HCT116 (cell line): Measurements from ENCODE around the gene ARID3A. TPM values are rescaled to one million over a fixed set of nuclear protein-coding genes. Genes with fewer than 3 reads are reported as not detected.

ENCODE experiments used
- ATAC-seq: fragments of 200-7000 bp; cut with Tn5 transposase; 2 replicates; pipeline ENCODE4 v1.9.1; 2020; ENCODE audit warnings: mild to moderate bottlenecking, moderate library complexity
- BruUV-seq: library from RNA; stranded (reverse); fragments of 400-500 nt; replicated peaks from 2 replicates; lab custom pipeline; 2021; lab: Mats Ljungman, UMichigan
- CTCF ChIA-PET: fragments of 300-600 bp; sonication (Branson Sonifier 250); formaldehyde crosslinking; loops from one replicate; lab custom pipeline; 2021; ENCODE audit warnings: antibody characterized with exemption; lab: Charles Lee
- POLR2A ChIA-PET: fragments of 300-600, 350-600 bp; sonication (Branson Sonifier 250); formaldehyde crosslinking; loops from one replicate; lab custom pipeline; 2021; ENCODE audit warnings: antibody characterized with exemption; lab: Charles Lee
- RAD21 ChIA-PET, 2 experiments: fragments of 300-600 bp; sonication (Branson Sonifier 250); formaldehyde crosslinking; loops; one replicate each; lab custom pipeline; 2023; ENCODE audit warnings: low total read pairs in 2 of 2; ENCODE audit not compliant: uncharacterized antibody in 2 of 2, unreplicated experiment in 2 of 2, low non-redundant PET in 1 of 2; lab: Charles Lee
- DNase-seq: peaks from one replicate; pipeline ENCODE4 v3.0.0-alpha.2; 2010; ENCODE audit warnings: low read depth, low spot score
- H2AFZ ChIP-seq: fragments of 200-600 bp; shearing (Covaris generic), sonication (generic); 2 replicates; pipeline ENCODE4 v1.6.1; 2017; ENCODE audit warnings: low read depth, mixed run types, mixed read lengths, antibody characterized with exemption, low read length; ENCODE audit not compliant: poor library complexity, severe bottlenecking
- H3K27ac ChIP-seq: 2 replicates; pipeline ENCODE4 v1.5.1; 2012; ENCODE audit warnings: low read depth, low read length
- H3K27me3 ChIP-seq: fragments of 200-600 bp; sonication (generic); 2 replicates; pipeline ENCODE4 v1.6.1; 2016; ENCODE audit warnings: mixed run types, low read length, mixed read lengths; ENCODE audit not compliant: insufficient read depth
- H3K36me3 ChIP-seq, 2 experiments: fragments of 200-500 bp in 1 of 2; fragments of 200-600 bp in 1 of 2; sonication (Bioruptor generic) in 1 of 2; sonication (generic) in 1 of 2; 2 replicates each; pipeline versions ENCODE4 v1.5.1 to v1.6.1; 2014 to 2016; ENCODE audit warnings: low read length in 2 of 2, inconsistent platforms in 1 of 2, mixed read lengths in 1 of 2, mixed run types in 1 of 2; ENCODE audit not compliant: insufficient read depth in 2 of 2, control insufficient read depth in 1 of 2
- H3K4me1 ChIP-seq, 2 experiments: fragments of 200-600 bp in 1 of 2; sonication (generic) in 1 of 2; 2 replicates each; pipeline versions ENCODE4 v1.5.1 to v1.6.1; 2012 to 2017; ENCODE audit warnings: low read length in 2 of 2, inconsistent platforms in 1 of 2, mild to moderate bottlenecking in 1 of 2, mixed read lengths in 1 of 2, mixed run types in 1 of 2, moderate library complexity in 1 of 2; ENCODE audit not compliant: insufficient read depth in 2 of 2, control insufficient read depth in 1 of 2
- H3K4me2 ChIP-seq: fragments of 200-600 bp; sonication (generic); 2 replicates; pipeline ENCODE4 v1.6.1; 2017; ENCODE audit warnings: mixed run types, low read length, mixed read lengths
- H3K4me3 ChIP-seq, 2 experiments: fragments of 200-600 bp in 1 of 2; sonication (generic) in 1 of 2; replicated peaks in 1 of 2; 2 replicates each; pipeline ENCODE4 v1.5.1; 2011 to 2016; ENCODE audit warnings: low read length in 2 of 2, control low read depth in 1 of 2, low read depth in 1 of 2, mild to moderate bottlenecking in 1 of 2, mixed read lengths in 1 of 2, mixed run types in 1 of 2
- H3K79me2 ChIP-seq: fragments of 200-600 bp; sonication (generic); 2 replicates; pipeline ENCODE4 v1.6.1; 2017; ENCODE audit warnings: mild to moderate bottlenecking, mixed run types, low read length, moderate library complexity, mixed read lengths; ENCODE audit not compliant: insufficient read depth
- H3K9ac ChIP-seq: fragments of 200-600 bp; sonication (generic); 2 replicates; pipeline ENCODE4 v1.6.1; 2016; ENCODE audit warnings: low read length, mixed read lengths
- H3K9me2 ChIP-seq: fragments of 200-600 bp; sonication (generic), shearing (Covaris generic); 2 replicates; pipeline ENCODE4 v1.6.1; 2017; ENCODE audit warnings: mixed run types, mild to moderate bottlenecking, moderate library complexity; ENCODE audit not compliant: insufficient read depth
- H3K9me3 ChIP-seq, 2 experiments: fragments of 200-500 bp in 1 of 2; fragments of 200-600 bp in 1 of 2; sonication (Bioruptor generic) in 1 of 2; sonication (generic) in 1 of 2; 2 replicates each; pipeline ENCODE4 v1.6.1; 2014 to 2017; ENCODE audit warnings: low read length in 2 of 2, mixed read lengths in 2 of 2, inconsistent platforms in 1 of 2, low read depth in 1 of 2, mild to moderate bottlenecking in 1 of 2, mixed run types in 1 of 2, moderate library complexity in 1 of 2; ENCODE audit not compliant: control insufficient read depth in 1 of 2, insufficient read depth in 1 of 2
- H4K20me1 ChIP-seq: fragments of 200-600 bp; sonication (generic), shearing (Covaris generic); 2 replicates; pipeline ENCODE4 v1.6.1; 2017; ENCODE audit warnings: mixed run types, mild to moderate bottlenecking, moderate library complexity; ENCODE audit not compliant: insufficient read depth
- ATF3 ChIP-seq: IDR thresholded peaks from 2 replicates; pipeline ENCODE4 v1.6.1; 2012
- JUND ChIP-seq: IDR thresholded peaks from 2 replicates; pipeline ENCODE4 v1.6.1; 2012
- POLR2A ChIP-seq: IDR thresholded peaks from 2 replicates; pipeline ENCODE4 v1.7.0; 2011; ENCODE audit warnings: borderline replicate concordance; ENCODE audit not compliant: insufficient read depth, insufficient read length; ENCODE audit errors: extremely low read depth
- POLR2AphosphoS5 ChIP-seq: IDR thresholded peaks from 2 replicates; pipeline ENCODE4 v1.6.1; 2011; ENCODE audit warnings: mild to moderate bottlenecking, low read depth, low read length, moderate library complexity
- SIN3A ChIP-seq: IDR thresholded peaks from 2 replicates; pipeline ENCODE4 v1.6.1; 2012; ENCODE audit warnings: low read depth
- TCF7L2 ChIP-seq: IDR thresholded peaks from 2 replicates; pipeline ENCODE4 v1.7.0; 2011; ENCODE audit warnings: borderline replicate concordance, inconsistent platforms; ENCODE audit not compliant: insufficient read depth, insufficient read length; ENCODE audit errors: extremely low read depth
- intact Hi-C: fragments of 100-400 bp; cut with micrococcal nuclease; formaldehyde crosslinking; loops from 2 replicates; pipeline ENCODE4 v1.10.0; 2022
- total RNA-seq: library from RNA; stranded (reverse); gene quantifications from one replicate; pipeline ENCODE4 v1.2.1, GENCODE V29; 2021; ENCODE audit not compliant: unreplicated experiment
- TF ChIP-seq, protein P1 (sequence below): IDR thresholded peaks from 2 replicates; pipeline ENCODE4 v1.6.1; 2012

Gene ARID3A
- total RNA-seq, 1 experiment from 2014 or later, result 21.8 TPM

DNA sequence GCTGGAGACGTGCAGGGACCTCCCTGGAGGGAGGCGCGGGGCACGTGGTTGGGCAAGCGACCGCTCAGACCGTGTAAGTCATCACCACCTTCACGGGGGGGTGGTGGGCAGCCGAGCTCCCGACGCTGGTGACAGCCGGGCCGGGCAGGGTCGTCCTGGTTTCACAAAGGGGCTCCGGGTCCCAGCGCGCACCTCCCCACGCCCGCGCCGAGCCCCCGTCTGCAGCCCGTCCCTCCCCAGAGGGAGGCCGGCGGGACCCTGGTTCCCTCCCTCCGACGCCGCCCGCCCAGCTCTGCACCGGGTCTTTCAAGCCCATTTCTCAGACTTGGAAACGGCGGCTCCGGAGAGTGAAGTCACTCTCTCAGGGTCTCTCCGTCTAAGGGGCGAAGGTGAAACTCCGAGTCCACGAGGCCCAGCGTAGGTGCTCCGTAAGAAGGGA is 729 bp upstream of the ARID3A start:
- DNase-seq (peak; percentile 72), ATAC-seq (peak; percentile 62)
- H3K4me2 ChIP-seq, result peak overlapping the region; percentile 99
- peak overlapping the region; percentile 91 for H3K27ac ChIP-seq
- no peaks in the 10 kb centered on the region for H3K9me3 ChIP-seq
- ChIA-PET RAD21 (interaction anchor here in 1 of 2 experiments (0.6 kb wide), 1 partner anchor 55 kb away, joined by 3 read pairs; no protein-coding TSS in a partner anchor), CTCF (interaction anchor here (1.0 kb wide), 1 partner anchor 59 kb away, joined by 8 read pairs; the partner anchor contains the start of gene WDR18), POLR2A (interaction anchor here (0.7 to 1.3 kb wide), 3 partner anchors 59 to 155 kb away, joined by 3 to 7 read pairs (median 3); partner anchors contain the start of gene WDR18)
- TF ChIP-seq, protein P1, sequence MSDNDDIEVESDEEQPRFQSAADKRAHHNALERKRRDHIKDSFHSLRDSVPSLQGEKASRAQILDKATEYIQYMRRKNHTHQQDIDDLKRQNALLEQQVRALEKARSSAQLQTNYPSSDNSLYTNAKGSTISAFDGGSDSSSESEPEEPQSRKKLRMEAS, result peak; percentile 92
- TF ChIP-seq TCF7L2 (peak; percentile 8), ATF3 (no peak), SIN3A (no peak; the same call in 1 of the 2 replicates)
- peak overlapping the region; percentile 92 for H3K9ac ChIP-seq
- H3K4me3 ChIP-seq, result peak overlapping the region; percentile 84 to 87
- no peaks in the 10 kb centered on the region for H3K9me2 ChIP-seq
- peaks cover 13 to 49% of the 10 kb centered on the region in 2 experiments for H3K4me1 ChIP-seq
- no peaks in the 10 kb centered on the region for H3K27me3 ChIP-seq
- H2AFZ ChIP-seq, result no peak overlapping the region
- intact Hi-C loops, result loop anchor here (1.0 to 10.0 kb wide), 2 partner anchors 57 to 260 kb away; no protein-coding TSS in a partner anchor
- BruUV-seq, result no TSS peak
- H4K20me1 ChIP-seq, result no peaks in the 10 kb centered on the region
- no peaks in the 10 kb centered on the region; a peak in 1 of 4 replicates for H3K36me3 ChIP-seq
- H3K79me2 ChIP-seq, result peaks cover 19% of the 10 kb centered on the region

DNA sequence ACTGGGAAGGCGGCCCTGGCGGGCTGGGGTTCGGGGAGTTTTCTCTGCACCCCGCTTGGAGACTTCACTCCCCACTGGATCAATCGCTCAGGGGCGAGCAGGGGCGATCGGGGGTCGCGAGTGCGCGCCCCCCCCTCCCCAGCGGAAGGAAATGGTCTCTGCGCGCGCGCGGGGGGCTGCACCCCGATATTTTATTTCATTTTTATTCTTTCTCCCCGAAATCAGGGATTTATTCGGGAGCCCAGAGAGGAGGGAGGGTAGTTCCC is 421 bp downstream of the ARID3A start:
- POLR2A ChIA-PET, result no interaction called here
- TF ChIP-seq JUND, result no peak
- no peak for TF ChIP-seq POLR2AphosphoS5
- no peak for TF ChIP-seq POLR2A

More for the DNA sequence above, 421 bp downstream of the ARID3A start:
- Histone ChIP-seq H3K4me2 (peak overlapping the region; percentile 99), H3K36me3 (peaks cover 0 to 4% of the 10 kb centered on the region in 2 experiments; a peak in 1 of 4 replicates), H3K27me3 (no peaks in the 10 kb centered on the region), H4K20me1 (no peaks in the 10 kb centered on the region), H3K4me1 (peaks cover 13 to 47% of the 10 kb centered on the region in 2 experiments), H3K4me3 (peak overlapping the region; percentile 84 to 87), H3K9me2 (no peaks in the 10 kb centered on the region), H3K27ac (peak overlapping the region; percentile 91), H3K9me3 (no peaks in the 10 kb centered on the region), H3K9ac (peak overlapping the region; percentile 92), H2AFZ (no peak overlapping the region), H3K79me2 (peaks cover 19% of the 10 kb centered on the region)
- ATAC-seq (no peak), DNase-seq (no peak)
- intact Hi-C loops, result loop anchor here (2.0 to 10.0 kb wide), 2 partner anchors 15 to 259 kb away; no protein-coding TSS in a partner anchor
- ChIA-PET CTCF (no interaction called here), RAD21 (no interaction called here)
- BruUV-seq, result no TSS peak
